Endothelial cell (in vitro differentiated cells): ENCODE results near the gene UBE3B. TPM values are rescaled to one million over a fixed set of nuclear protein-coding genes. Genes with fewer than 3 reads are reported as not detected.

Experiments used
- DNase-seq: peaks from one replicate; pipeline ENCODE4 v3.0.0; 2021; ENCODE audit warnings: low spot score
- H3K27ac Mint-ChIP-seq: one replicate; pipeline ENCODE4 v1.8.0; 2021; ENCODE audit warnings: mixed read lengths, inconsistent platforms; ENCODE audit not compliant: unreplicated experiment
- H3K27me3 Mint-ChIP-seq: one replicate; pipeline ENCODE4 v1.8.0; 2021; ENCODE audit warnings: mild to moderate bottlenecking, moderate library complexity, mixed read lengths, inconsistent platforms; ENCODE audit not compliant: unreplicated experiment
- H3K36me3 Mint-ChIP-seq: one replicate; pipeline ENCODE4 v1.8.0; 2021; ENCODE audit warnings: mild to moderate bottlenecking, low read depth, mixed read lengths, inconsistent platforms; ENCODE audit not compliant: unreplicated experiment
- H3K4me1 Mint-ChIP-seq: one replicate; pipeline ENCODE4 v1.8.0; 2021; ENCODE audit warnings: mild to moderate bottlenecking, mixed read lengths, inconsistent platforms; ENCODE audit not compliant: unreplicated experiment
- H3K4me3 Mint-ChIP-seq: one replicate; pipeline ENCODE4 v1.8.0; 2021; ENCODE audit warnings: mild to moderate bottlenecking, mixed read lengths, inconsistent platforms; ENCODE audit not compliant: unreplicated experiment
- H3K9me3 Mint-ChIP-seq: one replicate; pipeline ENCODE4 v1.8.0; 2021; ENCODE audit warnings: mixed read lengths, inconsistent platforms; ENCODE audit not compliant: unreplicated experiment
- CTCF ChIP-seq: fragments of 200-600 bp; sonication (generic); IDR thresholded peaks from one replicate; pipeline ENCODE4 v1.5.0; 2021; ENCODE audit warnings: antibody characterized with exemption; ENCODE audit not compliant: unreplicated experiment
- total RNA-seq: library from RNA; stranded (reverse); fragmentation: NEBNext Ultra II Directional; extraction: Animal tissue kit (Norgen Biotek cat#: 25700); gene quantifications from one replicate; pipeline ENCODE4 v1.2.1, GENCODE V29; 2021; ENCODE audit not compliant: unreplicated experiment

The UBE3B gene
- total RNA-seq, 1 donor from 2014 or later, result 44.3 TPM

- TF ChIP-seq CTCF, result no peak
- no peaks in the 10 kb centered on the region for H3K9me3 Mint-ChIP-seq
- peaks cover 29% of the 10 kb centered on the region for H3K36me3 Mint-ChIP-seq
- peaks cover 5% of the 10 kb centered on the region for H3K27me3 Mint-ChIP-seq
- H3K4me3 Mint-ChIP-seq, result peak overlapping the region; percentile 15
- peaks cover 11% of the 10 kb centered on the region for H3K4me1 Mint-ChIP-seq
- no peak for DNase-seq
- no peak overlapping the region for H3K27ac Mint-ChIP-seq
These were observed 101.0 kb downstream of the UBE3B start for GRCh38 chr12:109578330-109578927.

GRCh38 chr12:109579639-109580038 is 102.2 kb downstream of the UBE3B start:
- peaks cover 33% of the 10 kb centered on the region for H3K36me3 Mint-ChIP-seq
- H3K4me1 Mint-ChIP-seq, result peaks cover 5% of the 10 kb centered on the region
- TF ChIP-seq CTCF, result no peak
- H3K4me3 Mint-ChIP-seq, result no peak overlapping the region
- peaks cover 5% of the 10 kb centered on the region for H3K27me3 Mint-ChIP-seq
- no peaks in the 10 kb centered on the region for H3K9me3 Mint-ChIP-seq
- no peak overlapping the region for H3K27ac Mint-ChIP-seq
- no peak for DNase-seq

- Mint-ChIP-seq H3K9me3 (no peaks in the 10 kb centered on the region), H3K4me1 (no peaks in the 10 kb centered on the region), H3K27me3 (peaks cover 5% of the 10 kb centered on the region), H3K4me3 (no peak overlapping the region), H3K36me3 (peaks cover 28% of the 10 kb centered on the region), H3K27ac (no peak overlapping the region)
- no peak for TF ChIP-seq CTCF
- DNase-seq, result no peak
These were observed 102.8 kb downstream of the UBE3B start for GRCh38 chr12:109580272-109580671.

GRCh38 chr12:109580684-109581333 is 103.4 kb downstream of the UBE3B start:
- Mint-ChIP-seq H3K4me1 (no peaks in the 10 kb centered on the region), H3K9me3 (no peaks in the 10 kb centered on the region), H3K27me3 (peaks cover 5% of the 10 kb centered on the region), H3K4me3 (peak overlapping the region; percentile 9), H3K36me3 (peaks cover 28% of the 10 kb centered on the region), H3K27ac (no peak overlapping the region)
- no peak for DNase-seq
- no peak for TF ChIP-seq CTCF

GRCh38 chr12:109581334-109581691 is 103.9 kb downstream of the UBE3B start:
- Mint-ChIP-seq H3K4me3 (no peak overlapping the region), H3K27ac (no peak overlapping the region), H3K27me3 (peaks cover 5% of the 10 kb centered on the region), H3K36me3 (peaks cover 25% of the 10 kb centered on the region), H3K4me1 (no peaks in the 10 kb centered on the region), H3K9me3 (no peaks in the 10 kb centered on the region)
- DNase-seq, result no peak
- no peak for TF ChIP-seq CTCF
